IPS-18c (cell line): Measurements from ENCODE around the gene CENPX.
A peak's percentile ranks its signal among the peaks of the same experiment; 100 is the strongest.
"Not testable (repeated sequence)": the region's sequence is repeated elsewhere in the genome, so short reads cannot be mapped to it uniquely, and the experiment has no call there.

Experiments
- H3K4me3 ChIP-seq: 2 replicates; pipeline ENCODE4 v1.7.0; 2013; ENCODE audit warnings: low read depth, mild to moderate bottlenecking, low read length, moderate library complexity; ENCODE audit not compliant: insufficient read depth
- H3K9me3 ChIP-seq: one replicate; pipeline ENCODE4 v1.6.1; 2013; ENCODE audit warnings: mild to moderate bottlenecking, low read length, moderate library complexity; ENCODE audit not compliant: control insufficient read depth, insufficient read depth

CENPX gene

DNA sequence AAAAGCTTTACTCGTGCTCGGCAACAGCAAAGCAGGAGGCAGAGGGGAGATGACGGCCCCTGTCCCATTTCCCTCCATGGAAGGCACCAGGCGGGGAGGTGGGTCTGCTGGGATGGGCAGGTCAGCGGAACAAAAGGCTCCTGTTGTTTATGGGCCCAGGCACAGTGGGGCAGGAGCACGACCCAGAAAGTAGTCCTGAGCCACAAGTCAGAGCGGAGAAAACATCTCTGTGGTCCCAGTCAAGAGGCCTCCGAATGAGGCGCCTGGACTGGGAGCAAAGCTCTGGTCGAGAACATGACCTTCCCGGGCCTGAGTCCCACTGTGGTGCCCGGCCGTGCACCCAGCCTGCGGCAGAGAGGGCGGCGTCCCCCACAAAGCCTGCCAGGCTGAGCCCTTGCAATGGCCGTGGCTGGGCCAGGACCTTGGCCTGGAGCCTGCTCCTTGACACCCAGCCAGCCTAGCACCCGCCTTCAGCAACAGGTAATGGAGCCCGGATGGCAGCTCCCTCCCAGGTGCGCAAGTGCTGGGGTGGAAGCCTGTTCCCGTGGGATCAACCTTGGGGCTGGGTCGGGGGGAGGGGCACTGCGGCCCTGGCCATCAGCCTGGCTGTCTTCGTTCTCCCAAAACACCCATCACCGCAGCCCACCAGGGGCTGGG is 25.4 kb upstream of the CENPX start:
- Histone ChIP-seq H3K9me3 (no peaks in the 10 kb centered on the region), H3K4me3 (no peak overlapping the region)

DNA sequence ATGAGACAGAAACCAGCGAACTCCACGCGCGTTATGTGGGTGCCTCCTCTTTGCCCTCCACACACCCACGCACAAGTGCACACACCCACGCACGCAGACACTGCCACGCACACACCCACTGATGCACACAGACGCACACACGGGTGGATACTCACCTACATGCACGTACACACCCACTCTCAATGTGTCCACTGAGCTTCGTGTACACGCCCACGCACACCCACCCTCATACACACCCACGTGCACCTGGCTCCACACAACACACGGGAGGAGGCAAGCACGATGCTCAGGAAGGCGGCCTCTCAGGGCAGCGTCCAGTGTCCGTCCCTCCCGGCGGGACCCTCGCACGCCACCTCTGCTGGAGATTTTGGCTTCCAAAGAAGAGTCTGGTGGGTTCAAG is 24.7 kb upstream of the CENPX start:
- H3K9me3 ChIP-seq, result no peaks in the 10 kb centered on the region
- H3K4me3 ChIP-seq, result no peak overlapping the region

DNA sequence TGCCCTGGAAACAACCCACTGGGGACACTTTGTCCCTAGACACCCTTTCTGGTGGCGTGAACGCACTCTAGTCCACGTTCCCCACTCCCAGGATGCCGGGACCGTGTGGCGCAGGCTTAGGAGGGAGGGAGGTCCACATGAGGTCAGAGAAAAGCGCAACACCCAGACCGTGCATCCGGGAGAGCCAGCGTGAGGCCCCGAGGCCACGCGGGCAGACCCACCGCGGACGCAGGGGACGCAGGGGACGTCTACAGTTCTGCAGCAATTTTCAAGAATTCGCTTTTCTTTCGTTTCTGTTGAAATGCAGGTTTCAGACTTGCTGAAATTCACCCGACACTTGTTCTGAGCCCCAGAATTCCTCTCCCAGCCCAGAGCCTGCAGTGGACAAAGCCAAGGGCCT is 24.2 kb upstream of the CENPX start:
- no peak overlapping the region for H3K4me3 ChIP-seq
- no peaks in the 10 kb centered on the region for H3K9me3 ChIP-seq

DNA sequence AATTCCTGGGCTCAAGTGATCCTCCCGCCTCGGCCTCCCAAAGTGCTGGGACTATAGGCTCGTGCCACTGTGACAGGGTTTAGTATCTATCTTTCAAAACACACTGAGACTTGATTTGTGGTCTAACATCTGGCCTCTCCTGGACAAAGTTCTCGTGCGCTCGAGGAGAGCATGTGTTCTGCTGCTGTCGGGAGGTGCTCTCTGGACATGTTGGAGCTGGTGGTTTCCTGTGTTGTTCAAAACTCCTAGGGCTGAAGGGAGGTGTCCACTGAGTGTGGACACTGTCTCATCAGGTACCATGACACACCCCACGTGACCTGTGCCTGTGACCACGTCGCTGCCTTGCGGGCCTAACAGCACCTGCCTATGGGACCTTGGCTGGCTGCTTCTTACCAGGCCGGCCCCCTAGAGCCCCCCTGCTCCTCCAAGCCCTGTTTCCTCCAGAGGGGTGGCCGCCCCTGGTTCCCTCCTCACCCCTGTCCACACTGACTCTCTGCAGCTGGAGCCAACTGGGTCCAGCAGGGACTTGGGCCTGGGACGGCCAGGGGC is 23.3 kb upstream of the CENPX start:
- H3K9me3 ChIP-seq, result no peaks in the 10 kb centered on the region
- H3K4me3 ChIP-seq, result no peak overlapping the region

DNA sequence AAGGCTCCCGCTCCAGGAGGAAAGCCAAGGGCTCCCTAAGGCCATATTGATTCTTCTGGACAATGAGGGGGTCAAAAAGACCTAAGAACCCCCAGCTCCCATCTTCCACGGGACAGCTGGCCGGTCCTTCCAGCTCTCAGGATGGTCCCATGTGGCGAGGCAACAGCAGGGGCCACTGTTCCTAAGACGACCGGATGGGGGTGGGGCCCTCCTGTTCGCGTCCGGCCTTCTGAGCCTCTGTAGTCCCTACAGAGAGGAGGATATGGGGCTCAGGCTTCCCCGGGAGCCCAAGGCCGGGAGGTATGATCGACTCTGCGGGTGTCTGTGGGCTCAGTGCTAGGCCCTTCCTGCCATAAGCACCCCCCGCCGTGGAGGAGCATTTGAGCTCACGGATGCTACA is 20.8 kb upstream of the CENPX start:
- Histone ChIP-seq H3K9me3 (no peaks in the 10 kb centered on the region), H3K4me3 (no peak overlapping the region)

DNA sequence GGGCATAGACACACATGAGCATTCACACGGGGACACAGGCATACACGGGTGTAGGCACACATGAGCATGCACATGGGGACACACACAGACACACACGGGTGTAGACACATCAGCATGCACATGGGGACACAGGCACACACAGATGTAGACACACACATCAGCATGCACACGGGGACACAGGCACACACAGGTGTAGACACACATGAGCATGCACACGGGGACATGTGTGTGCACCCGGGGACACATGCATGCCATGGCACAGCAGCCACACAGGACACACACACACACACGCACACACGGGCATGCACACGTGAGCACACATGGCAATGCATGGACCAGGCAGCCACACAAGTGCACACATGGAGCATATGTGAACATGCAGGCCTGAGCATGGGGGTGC is 20.0 kb upstream of the CENPX start:
- Histone ChIP-seq H3K4me3 (no peak overlapping the region), H3K9me3 (no peaks in the 10 kb centered on the region)

DNA sequence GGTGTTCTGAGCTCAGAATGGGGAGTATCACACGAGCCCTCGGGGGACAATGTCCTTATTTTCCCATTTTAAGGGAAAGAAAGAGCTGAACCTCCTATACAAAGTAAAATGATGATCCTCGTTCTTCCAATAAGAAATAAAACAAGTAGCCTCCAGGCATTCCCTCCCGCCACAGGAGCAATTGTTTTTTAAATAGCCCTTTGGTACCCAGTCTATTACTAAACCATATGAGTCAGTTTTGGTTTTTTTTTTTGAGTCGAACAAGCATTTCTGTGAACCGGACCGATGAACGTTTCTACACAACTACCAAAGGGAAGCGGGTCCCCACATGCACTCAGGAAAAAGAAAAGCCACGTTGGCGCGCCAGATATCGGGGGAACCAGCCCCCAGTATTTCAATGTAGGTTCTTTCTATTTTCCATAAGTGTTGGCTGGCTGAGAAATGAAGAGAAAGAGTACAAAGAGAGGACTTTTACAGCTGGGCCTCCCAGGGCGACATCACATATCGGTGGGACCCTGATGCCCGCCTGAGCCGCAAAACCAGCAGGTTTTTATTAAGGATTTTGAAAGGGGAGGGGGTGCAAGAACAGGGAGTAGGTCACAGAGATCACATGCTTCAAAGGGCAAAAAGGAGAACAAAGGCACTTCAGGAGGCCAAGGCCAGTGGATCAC is 18.6 kb upstream of the CENPX start:
- no peak overlapping the region for H3K4me3 ChIP-seq
- H3K9me3 ChIP-seq, result no peaks in the 10 kb centered on the region

DNA sequence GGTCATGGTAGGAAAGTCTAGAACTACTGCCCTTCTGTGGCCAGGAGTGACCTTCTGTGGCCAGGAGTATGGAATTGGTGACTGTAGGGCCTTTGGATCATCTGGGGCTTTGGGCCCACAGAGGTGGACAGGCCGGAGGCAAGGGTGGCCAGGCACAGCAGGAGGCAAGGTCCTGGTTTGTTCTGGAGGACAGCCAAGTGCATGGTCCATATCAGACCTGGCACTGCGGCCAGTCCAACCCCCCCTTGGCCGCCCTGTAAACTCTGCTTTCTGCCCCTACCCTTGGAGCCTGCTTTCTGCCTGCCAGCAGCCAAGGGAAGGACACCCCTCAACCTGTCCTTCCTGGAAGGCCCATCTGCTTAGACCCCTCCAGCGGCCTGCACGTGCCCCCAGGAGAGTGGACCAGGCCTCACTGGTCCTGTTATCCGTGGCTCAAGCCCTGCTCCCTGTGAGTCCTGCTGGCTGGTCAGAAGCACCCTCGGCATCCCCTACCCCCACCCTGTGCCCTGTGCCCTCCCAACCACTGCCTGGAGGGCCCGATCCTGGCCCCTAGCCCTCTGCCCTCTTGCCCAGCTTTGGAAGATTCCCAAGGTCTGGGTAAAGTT is 17.1 kb upstream of the CENPX start:
- Histone ChIP-seq H3K9me3 (no peaks in the 10 kb centered on the region), H3K4me3 (no peak overlapping the region)

DNA sequence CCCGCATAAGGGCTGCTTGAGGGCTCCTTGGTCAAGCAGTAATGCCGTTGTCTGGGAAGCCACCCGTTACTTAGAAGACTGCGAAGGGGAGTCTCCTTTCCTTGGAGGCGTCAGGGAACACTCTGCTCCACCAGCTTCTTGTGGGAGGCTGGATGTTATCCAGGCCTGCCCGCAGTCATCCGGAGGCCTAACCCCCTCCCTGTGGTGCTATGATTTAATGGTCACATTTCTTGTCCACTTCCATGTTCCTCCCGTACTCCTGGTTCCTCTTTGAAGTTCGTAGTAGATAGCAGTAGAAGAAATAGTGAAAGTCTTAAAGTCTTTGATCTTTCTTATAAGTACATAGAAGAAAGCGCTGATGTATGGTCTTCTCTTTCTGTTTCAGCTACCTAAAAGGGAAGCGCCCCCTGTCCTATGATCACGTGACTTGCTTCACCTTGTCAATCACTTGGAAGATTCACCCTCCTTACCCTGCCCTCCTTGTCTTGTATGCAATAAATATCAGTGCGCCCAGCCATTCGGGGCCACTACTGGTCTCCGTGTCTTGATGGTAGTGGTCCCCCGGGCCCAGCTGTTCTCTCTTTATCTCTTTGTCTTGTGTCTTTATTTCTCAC is 16.2 kb upstream of the CENPX start:
- H3K4me3 ChIP-seq, H3K9me3 ChIP-seq: not testable (repeated sequence)

DNA sequence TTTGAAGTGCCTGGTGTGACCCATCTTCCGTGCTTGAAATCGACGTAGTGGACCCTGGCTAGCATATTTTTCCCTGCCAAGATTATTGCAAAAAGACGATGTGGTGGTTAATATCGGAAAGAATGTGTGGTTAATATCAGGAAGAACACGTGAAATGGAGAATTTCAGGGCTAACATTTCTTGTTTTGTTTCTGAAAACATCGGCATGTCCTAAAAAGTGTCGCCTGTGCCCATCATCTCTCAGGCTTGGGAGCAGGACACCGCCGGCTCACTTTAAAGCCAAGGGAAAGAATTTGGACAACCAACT is 15.2 kb upstream of the CENPX start:
- H3K9me3 ChIP-seq, result no peaks in the 10 kb centered on the region
- no peak overlapping the region for H3K4me3 ChIP-seq

DNA sequence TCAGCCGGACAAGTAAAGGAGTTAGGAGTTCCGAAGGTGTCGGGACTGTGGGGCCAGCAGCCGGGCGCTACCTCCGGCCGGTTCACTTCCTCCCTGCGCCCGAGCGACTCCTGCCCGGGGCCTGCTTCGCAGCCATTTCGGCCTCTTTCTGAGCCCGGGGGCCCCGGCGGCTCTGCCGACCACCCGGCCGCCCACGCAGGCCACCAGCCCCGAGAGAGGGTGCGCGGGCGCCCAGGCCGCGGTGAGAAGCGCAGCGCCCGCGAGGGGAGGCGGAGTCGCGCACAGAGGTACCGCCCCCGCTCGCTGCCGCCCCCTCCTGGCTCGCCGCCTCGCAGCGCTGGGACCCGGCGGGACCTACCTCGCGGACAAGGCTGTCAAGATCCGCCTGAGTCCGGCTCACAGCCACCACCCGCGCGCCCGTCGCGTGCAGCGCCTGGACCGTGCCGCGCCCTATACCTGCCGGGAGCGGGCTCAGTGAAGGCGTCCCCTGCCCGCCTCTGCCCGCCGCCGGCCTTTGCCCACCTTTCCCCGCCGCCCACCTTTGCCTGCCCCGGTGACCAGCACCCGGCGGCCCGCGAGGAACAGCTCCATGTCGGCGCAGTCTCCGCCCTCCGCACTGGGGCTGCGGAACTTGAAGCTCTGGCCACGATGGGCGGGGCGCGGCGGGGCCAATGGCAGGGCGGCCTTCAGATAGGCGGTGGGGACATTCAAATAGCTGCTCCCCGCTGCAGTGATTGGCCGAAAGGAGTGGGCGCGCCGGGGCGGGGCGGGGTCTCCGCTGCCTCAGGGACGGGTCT is 14.6 kb upstream of the CENPX start, which contains the start of gene DCXR:
Gene DCXR (minus strand): TSS at position 606 of the 797 bp plus-strand sequence. CDS start 15 bp downstream, at position 591.
- no peaks in the 10 kb centered on the region for H3K9me3 ChIP-seq
- peak within 1 kb of the TSS; percentile 82 for H3K4me3 ChIP-seq

DNA sequence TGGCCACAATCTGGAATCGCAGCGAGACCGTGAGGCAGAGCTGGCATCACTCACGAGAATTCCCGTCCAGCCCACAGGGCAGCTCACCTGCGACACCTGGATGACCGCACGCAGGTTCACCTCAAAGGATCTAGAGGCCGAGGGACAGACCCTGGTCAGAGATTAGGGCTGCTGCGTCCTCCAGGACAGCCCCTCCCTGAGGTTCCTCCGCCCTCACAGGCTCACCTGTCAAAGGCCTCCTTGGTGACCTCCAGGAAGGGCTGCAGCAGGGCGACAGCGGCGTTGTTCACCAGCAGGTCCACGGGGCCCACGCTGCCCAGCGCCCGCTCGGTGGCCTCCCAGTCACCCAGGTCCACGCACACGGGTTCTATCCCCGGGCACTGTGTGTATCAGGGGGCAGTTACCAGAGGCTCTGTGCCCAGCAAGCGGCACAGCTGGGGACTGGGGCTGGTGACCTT is 14.0 kb upstream of the CENPX start:
- Histone ChIP-seq H3K4me3 (peak overlapping the region; percentile 82), H3K9me3 (no peaks in the 10 kb centered on the region)

DNA sequence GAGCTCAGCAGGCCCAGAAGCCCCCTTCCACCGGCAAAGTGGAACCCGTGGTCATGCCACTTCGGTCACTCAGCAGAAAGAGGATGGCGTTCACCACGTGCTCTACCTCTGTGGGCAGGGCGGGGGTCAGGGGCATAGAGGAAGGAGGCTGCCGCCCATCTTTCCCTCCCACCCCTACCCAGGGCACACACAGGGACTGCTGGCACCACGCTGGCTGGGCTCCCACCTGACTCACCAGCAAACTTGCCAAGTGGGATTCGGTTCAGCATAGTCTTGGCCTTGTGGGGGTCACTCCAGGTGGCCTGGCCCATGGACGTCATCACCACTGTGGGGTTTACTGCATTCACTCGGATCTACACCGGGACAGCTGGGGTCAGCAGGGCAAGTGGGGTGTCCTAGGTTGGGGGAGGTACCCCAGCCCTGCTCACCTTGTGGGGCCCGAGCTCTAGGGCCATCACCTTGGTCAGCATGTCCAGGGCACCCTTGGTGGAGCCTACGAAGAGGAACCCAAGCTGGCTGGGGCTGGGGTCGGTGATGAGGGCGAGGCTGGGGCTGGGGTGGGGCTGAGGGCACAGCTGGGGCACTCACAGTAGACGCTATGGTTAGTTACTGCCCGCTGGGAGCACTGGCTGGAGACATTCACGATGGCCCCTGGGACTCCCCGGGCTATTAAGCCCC is 13.4 kb upstream of the CENPX start:
- peak overlapping the region; percentile 82 for H3K4me3 ChIP-seq
- H3K9me3 ChIP-seq, result no peaks in the 10 kb centered on the region

DNA sequence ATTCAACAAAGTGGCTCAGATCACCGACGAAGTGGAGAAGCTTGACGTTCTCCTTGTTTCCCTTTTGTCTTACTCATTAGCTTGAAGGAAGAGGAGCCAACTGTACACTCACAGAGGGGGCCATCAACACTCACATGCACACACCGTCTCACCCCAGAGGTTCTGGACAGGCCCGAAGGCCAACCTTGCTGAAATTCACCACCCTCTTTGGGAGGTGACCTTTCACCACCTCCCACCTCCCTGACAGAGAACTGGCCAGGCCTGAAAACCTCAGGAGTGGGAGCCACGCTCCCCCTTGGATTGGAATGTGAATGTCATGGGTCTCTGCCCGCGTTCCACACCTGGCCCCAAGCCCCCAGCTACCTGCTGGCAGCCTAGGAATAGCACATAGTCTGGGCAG is 12.8 kb upstream of the CENPX start:
- Histone ChIP-seq H3K4me3 (no peak overlapping the region), H3K9me3 (no peaks in the 10 kb centered on the region)

DNA sequence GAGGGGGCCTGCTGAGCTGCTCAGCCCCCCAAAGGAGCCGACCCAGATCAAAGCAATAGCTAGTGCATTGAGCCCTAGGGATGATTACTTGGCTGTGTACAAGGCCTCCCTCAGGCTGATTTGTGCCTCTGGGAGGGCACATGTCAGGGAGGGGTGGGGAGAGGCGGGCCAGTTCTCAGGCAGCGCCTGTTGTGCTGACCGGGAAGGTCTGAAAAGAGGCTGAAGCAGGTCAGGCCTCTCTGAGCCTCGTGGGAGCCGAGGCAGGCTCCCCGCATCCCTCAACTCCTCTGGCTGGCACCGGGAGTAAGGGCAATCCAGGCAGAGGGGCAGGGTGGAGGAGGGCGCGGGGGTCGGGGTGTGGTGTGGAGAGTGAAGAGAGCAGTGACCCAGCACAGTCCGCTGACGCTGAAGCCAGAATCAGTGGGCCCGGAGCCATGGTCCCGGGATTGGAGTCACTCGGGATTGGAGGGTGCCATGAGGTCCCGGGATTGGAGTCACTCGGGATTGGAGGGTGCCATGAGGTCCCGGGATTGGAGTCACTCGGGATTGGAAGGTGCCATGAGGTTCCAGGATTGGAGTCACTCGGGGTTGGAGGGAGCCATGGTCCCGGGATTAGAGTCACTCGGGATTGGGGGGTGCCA is 11.8 kb upstream of the CENPX start:
- H3K4me3 ChIP-seq, result no peak overlapping the region
- H3K9me3 ChIP-seq, result no peaks in the 10 kb centered on the region

DNA sequence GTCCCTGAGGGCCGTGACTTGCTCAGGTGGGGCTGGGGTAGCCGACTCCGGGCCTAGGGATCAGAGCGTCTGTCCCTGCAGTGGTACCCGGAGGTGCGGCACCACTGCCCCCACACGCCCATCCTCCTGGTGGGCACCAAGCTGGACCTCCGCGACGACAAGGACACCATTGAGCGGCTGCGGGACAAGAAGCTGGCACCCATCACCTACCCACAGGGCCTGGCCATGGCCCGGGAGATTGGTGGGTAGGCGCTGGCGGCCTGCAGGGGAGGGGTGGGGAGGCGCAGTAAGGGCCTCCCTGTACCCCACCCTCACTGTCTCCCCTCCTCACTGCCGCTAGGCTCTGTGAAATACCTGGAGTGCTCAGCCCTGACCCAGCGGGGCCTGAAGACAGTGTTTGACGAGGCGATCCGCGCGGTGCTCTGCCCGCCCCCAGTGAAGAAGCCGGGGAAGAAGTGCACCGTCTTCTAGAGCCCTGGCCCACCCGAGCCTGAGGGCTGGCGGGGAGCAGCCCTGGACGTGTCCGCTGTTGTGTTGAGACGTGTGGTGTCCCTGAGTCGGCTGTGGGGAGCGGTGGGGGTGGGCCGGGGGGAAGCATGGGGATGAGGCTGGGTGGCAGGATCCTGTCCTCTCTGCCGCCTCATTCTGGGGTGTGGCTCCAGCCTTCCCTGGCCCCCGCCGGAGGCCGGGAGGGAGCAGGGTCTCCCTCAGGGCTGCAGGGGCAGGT is 10.8 kb upstream of the CENPX start:
- H3K9me3 ChIP-seq, result no peaks in the 10 kb centered on the region
- no peak overlapping the region for H3K4me3 ChIP-seq
